Uterus (tissue), 2 donors: ENCODE data around the gene CLMN.

Experiments used
- CTCF ChIP-seq, 4 experiments: fragments of 200-600 bp in 2 of 4; fragments of 450-650 bp in 2 of 4; sonication (generic) in 2 of 4; IDR thresholded peaks; one replicate each; pipeline ENCODE4 v1.5.1; 2016 to 2019; ENCODE audit warnings: antibody characterized with exemption in 4 of 4, mild to moderate bottlenecking in 2 of 4, moderate library complexity in 1 of 4
- POLR2A ChIP-seq, 2 donors: fragments of 450-650 bp; IDR thresholded peaks; one replicate each; pipeline ENCODE4 v1.6.1; 2016; ENCODE audit warnings: antibody characterized with exemption in 2 of 2, mild to moderate bottlenecking in 1 of 2, moderate library complexity in 1 of 2

- TF ChIP-seq CTCF (IDR thresholded peaks at IDR 0.05) (no peak), POLR2A (IDR thresholded peaks at IDR 0.05) (no peak)
These were observed 183.1 kb downstream of the CLMN start for GRCh38 chr14:95136631-95137030.
